Body of pancreas (tissue), 4 donors: ENCODE data around the gene PCDHB4. TPM values are rescaled to one million over a fixed set of nuclear protein-coding genes. Genes with fewer than 3 reads are reported as not detected.
"Not testable (repeated sequence)": the region's sequence is repeated elsewhere in the genome, so short reads cannot be mapped to it uniquely, and the experiment has no call there.

ENCODE experiments used
- ATAC-seq: fragments of 150-250 bp; one replicate; pipeline ENCODE4 v1.9.1; 2016
- DNase-seq, 4 donors: peaks; one replicate each; pipeline ENCODE4 v3.0.0-alpha.2; 2019
- H3K27ac ChIP-seq, 4 donors: fragments of 200-600 bp; sonication (generic); 1 replicate in 3 of 4; 2 replicates in 1 of 4; pipeline versions ENCODE4 v1.5.1 to v1.6.1; 2016 to 2019; ENCODE audit warnings: mild to moderate bottlenecking in 1 of 4, mixed read lengths in 1 of 4, moderate library complexity in 1 of 4
- H3K27me3 ChIP-seq, 2 donors: fragments of 200-600 bp; sonication (generic); one replicate each; pipeline ENCODE4 v1.6.0; 2016; ENCODE audit warnings: mild to moderate bottlenecking in 1 of 2
- H3K36me3 ChIP-seq, 2 donors: fragments of 200-600 bp; sonication (generic); replicated peaks in 1 of 2; 2 replicates each; pipeline ENCODE4 v1.5.1; 2016; ENCODE audit warnings: low read depth in 2 of 2; ENCODE audit not compliant: insufficient read depth in 1 of 2
- H3K4me1 ChIP-seq: fragments of 200-600 bp; sonication (generic); one replicate; pipeline ENCODE4 v1.6.0; 2016
- H3K4me3 ChIP-seq, 2 donors: fragments of 200-600 bp; sonication (generic); 1 replicate in 1 of 2; 2 replicates in 1 of 2; pipeline ENCODE4 v1.5.1; 2016 to 2019
- H3K9me3 ChIP-seq, 3 donors: fragments of 200-600 bp; sonication (generic); 1 replicate in 2 of 3; 2 replicates in 1 of 3; pipeline ENCODE4 v1.5.1; 2016
- POLR2A ChIP-seq, 3 donors: fragments of 450-650 bp; IDR thresholded peaks; one replicate each; pipeline ENCODE4 v1.6.1; 2016; ENCODE audit warnings: antibody characterized with exemption in 3 of 3, mild to moderate bottlenecking in 2 of 3
- WGBS, 2 donors: methylation state at CpG; one replicate each; pipeline ENCODE4 v1.1.5; 2017; 5-methylcytosine and 5-hydroxymethylcytosine counted together
- intact Hi-C: fragments of 100-400 bp; cut with DNase I; formaldehyde crosslinking; loops from one replicate; pipeline ENCODE4 v1.15.1; 2023
- total RNA-seq, 2 donors: library from RNA; depleted of rRNA; stranded (reverse); fragments of >200 nt; gene quantifications; one replicate each; pipeline ENCODE4 v1.1.0, GENCODE V29; 2016
- TF ChIP-seq, protein P1 (sequence below), 7 experiments: fragments of 450-650 bp in 4 of 7; fragments of 200-600 bp in 3 of 7; sonication (generic) in 3 of 7; IDR thresholded peaks; one replicate each; pipeline ENCODE4 v1.5.1; 2016 to 2019; ENCODE audit warnings: antibody characterized with exemption in 7 of 7

PCDHB4 gene
- total RNA-seq, 2 donors from 2014 or later: 1.6 to 3.3 TPM

DNA sequence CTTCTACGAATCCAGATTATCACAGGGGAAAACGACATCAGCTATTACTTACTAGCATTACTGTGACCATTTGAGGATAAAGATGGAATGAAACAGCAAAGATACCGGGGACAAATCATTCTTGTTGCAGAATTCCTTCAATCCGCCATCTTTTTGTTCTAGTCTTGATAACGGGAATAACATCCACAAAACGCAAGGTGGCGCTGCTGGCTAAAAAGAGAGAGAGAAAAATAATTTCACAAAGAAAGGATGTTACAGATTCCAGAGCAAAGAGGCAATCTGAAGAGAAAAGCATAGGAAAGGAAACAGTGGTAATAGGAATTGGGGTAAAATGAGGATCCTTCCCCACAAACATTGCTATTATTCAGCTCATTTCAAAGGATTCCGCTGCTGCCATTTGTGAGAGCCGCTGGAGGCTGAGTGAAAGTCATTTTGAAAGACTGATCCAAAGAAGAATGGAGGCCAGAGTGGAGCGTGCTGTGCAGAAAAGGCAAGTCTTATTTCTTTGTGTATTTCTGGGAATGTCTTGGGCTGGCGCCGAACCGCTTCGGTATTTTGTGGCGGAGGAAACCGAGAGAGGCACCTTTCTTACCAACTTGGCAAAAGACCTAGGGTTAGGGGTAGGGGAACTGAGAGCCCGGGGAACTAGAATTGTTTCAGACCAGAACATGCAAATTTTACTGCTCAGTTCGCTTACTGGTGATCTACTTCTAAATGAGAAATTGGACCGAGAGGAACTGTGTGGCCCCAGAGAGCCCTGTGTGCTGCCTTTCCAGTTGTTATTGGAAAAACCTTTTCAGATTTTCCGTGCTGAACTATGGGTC, 51.0 kb downstream of the PCDHB4 start, which contains the start of gene PCDHB7:
TSS of gene PCDHB7 (plus strand) at position 264 of the 824 bp plus-strand sequence. CDS start at position 456, 192 bp downstream.
- WGBS, 2 donors: 17 to 35% methylated on average over 20 of the region's 20 CpGs
- intact Hi-C loops: no loop called here
- Histone ChIP-seq H3K4me3 (no peak within 1 kb of the TSS), H3K27me3 (peaks cover 0 to 4% of the 10 kb centered on the region in 2 donors), H3K4me1 (no peaks in the 10 kb centered on the region), H3K9me3 (peaks cover 0 to 33% (median 10%) of the 10 kb centered on the region in 3 donors), H3K36me3 (no peaks in the 10 kb centered on the region), H3K27ac (no peak within 1 kb of the TSS)
- DNase-seq (no peak), ATAC-seq (no peak)
- TF ChIP-seq, protein P1, sequence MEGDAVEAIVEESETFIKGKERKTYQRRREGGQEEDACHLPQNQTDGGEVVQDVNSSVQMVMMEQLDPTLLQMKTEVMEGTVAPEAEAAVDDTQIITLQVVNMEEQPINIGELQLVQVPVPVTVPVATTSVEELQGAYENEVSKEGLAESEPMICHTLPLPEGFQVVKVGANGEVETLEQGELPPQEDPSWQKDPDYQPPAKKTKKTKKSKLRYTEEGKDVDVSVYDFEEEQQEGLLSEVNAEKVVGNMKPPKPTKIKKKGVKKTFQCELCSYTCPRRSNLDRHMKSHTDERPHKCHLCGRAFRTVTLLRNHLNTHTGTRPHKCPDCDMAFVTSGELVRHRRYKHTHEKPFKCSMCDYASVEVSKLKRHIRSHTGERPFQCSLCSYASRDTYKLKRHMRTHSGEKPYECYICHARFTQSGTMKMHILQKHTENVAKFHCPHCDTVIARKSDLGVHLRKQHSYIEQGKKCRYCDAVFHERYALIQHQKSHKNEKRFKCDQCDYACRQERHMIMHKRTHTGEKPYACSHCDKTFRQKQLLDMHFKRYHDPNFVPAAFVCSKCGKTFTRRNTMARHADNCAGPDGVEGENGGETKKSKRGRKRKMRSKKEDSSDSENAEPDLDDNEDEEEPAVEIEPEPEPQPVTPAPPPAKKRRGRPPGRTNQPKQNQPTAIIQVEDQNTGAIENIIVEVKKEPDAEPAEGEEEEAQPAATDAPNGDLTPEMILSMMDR (IDR thresholded peaks at IDR 0.05): peak in 3 of 7 experiments; percentile 13 to 29 (median 15)
- TF ChIP-seq POLR2A (IDR thresholded peaks at IDR 0.05): no peak

DNA sequence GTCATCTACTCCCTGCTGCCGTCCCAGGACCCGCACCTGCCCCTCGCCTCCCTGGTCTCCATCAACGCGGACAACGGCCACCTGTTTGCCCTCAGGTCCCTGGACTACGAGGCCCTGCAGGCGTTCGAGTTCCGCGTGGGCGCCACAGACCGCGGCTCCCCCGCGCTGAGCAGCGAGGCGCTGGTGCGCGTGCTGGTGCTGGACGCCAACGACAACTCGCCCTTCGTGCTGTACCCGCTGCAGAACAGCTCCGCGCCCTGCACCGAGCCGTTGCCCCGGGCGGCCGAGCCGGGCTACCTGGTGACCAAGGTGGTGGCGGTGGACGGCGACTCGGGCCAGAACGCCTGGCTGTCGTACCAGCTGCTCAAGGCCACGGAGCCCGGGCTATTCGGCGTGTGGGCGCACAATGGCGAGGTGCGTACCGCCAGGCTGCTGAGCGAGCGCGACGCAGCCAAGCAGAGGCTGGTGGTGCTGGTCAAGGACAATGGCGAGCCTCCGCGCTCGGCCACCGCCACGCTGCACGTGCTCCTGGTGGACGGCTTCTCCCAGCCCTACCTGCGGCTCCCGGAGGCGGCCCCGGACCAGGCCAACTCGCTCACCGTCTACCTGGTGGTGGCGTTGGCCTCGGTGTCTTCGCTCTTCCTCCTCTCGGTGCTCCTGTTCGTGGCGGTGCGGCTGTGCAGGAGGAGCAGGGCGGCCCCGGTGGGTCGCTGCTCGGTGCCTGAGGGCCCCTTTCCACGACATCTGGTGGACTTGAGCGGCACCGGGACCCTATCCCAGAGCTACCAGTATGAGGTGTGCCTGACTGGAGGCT, 52.9 kb downstream of the PCDHB4 start:
- H3K4me3 ChIP-seq, H3K27me3 ChIP-seq, H3K36me3 ChIP-seq, DNase-seq, intact Hi-C loops, H3K27ac ChIP-seq, H3K4me1 ChIP-seq, ATAC-seq: not testable (repeated sequence)
- H3K9me3 ChIP-seq: peaks cover 0 to 48% (median 10%) of the 10 kb centered on the region in 3 donors
- 30 to 42% methylated on average over 45 to 79 of the region's 79 CpGs for WGBS, 2 donors

Other genes with a start within 250 kb of the PCDHB4 start
- gene PCDHA12, start 246.5 kb upstream of the PCDHB4 start, total RNA-seq: 1 to 10 TPM; 3.6 to 3.9 TPM
- 1 to 10 TPM; 2.3 to 7.6 TPM for gene PCDHA13, start 239.7 kb upstream of the PCDHB4 start, total RNA-seq
- 1 to 10 TPM; 1.8 to 4.0 TPM for gene PCDHAC1, start 195.5 kb upstream of the PCDHB4 start, total RNA-seq
- gene PCDHAC2, start 155.3 kb upstream of the PCDHB4 start, total RNA-seq: 1 to 10 TPM; 1.6 to 2.3 TPM
- gene PCDHB1, start 70.4 kb upstream of the PCDHB4 start, total RNA-seq: under 1 TPM; 0.26 to 0.66 TPM
- gene PCDHB2, start 27.2 kb upstream of the PCDHB4 start, total RNA-seq: 1 to 10 TPM; 1.8 to 2.0 TPM
- 1 to 10 TPM; 1.3 to 1.8 TPM for gene PCDHB3, start 21.3 kb upstream of the PCDHB4 start, total RNA-seq
- gene PCDHB5, start 13.4 kb downstream of the PCDHB4 start, total RNA-seq: 10 to 100 TPM in 1 of 2 donors, 1 to 10 TPM in 1; 4.3 to 10.6 TPM
- 1 to 10 TPM in 1 of 2 donors, under 1 TPM in 1; 0.33 to 1.0 TPM for gene PCDHB6, start 28.2 kb downstream of the PCDHB4 start, total RNA-seq
- gene PCDHB7, start 50.8 kb downstream of the PCDHB4 start, total RNA-seq: under 1 TPM in 1 of 2 donors, not detected in 1; 0.52 TPM
- gene PCDHB8, start 56.0 kb downstream of the PCDHB4 start, total RNA-seq: under 1 TPM; 0.33 to 0.52 TPM
- gene PCDHB16, start 60.6 kb downstream of the PCDHB4 start, total RNA-seq: 1 to 10 TPM; 2.1 to 4.6 TPM
- gene PCDHB9, start 65.3 kb downstream of the PCDHB4 start, total RNA-seq: 10 to 100 TPM in 1 of 2 donors, under 1 TPM in 1; 0.78 to 19.8 TPM
- 1 to 10 TPM; 1.3 to 2.3 TPM for gene PCDHB10, start 70.5 kb downstream of the PCDHB4 start, total RNA-seq
- gene PCDHB11, start 77.8 kb downstream of the PCDHB4 start, total RNA-seq: 1 to 10 TPM; 4.4 to 4.9 TPM
- 1 to 10 TPM; 2.0 to 3.4 TPM for gene PCDHB12, start 86.9 kb downstream of the PCDHB4 start, total RNA-seq
- gene PCDHB13, start 92.1 kb downstream of the PCDHB4 start, total RNA-seq: 1 to 10 TPM; 6.5 to 7.6 TPM
- 1 to 10 TPM; 3.4 to 7.3 TPM for gene PCDHB14, start 101.5 kb downstream of the PCDHB4 start, total RNA-seq
- 1 to 10 TPM; 3.1 to 3.6 TPM for gene PCDHB15, start 123.6 kb downstream of the PCDHB4 start, total RNA-seq
- gene SLC25A2, start 182.2 kb downstream of the PCDHB4 start, total RNA-seq: not detected
- gene TAF7, start 199.0 kb downstream of the PCDHB4 start, total RNA-seq: 10 to 100 TPM; 28.7 to 32.2 TPM
- gene PCDHGA1, start 208.7 kb downstream of the PCDHB4 start, total RNA-seq: under 1 TPM; 0.33 to 0.78 TPM
- gene PCDHGA2, start 216.9 kb downstream of the PCDHB4 start, total RNA-seq: 1 to 10 TPM; 2.0 to 2.9 TPM
- gene PCDHGA3, start 222.0 kb downstream of the PCDHB4 start, total RNA-seq: 10 to 100 TPM in 1 of 2 donors, 1 to 10 TPM in 1; 4.2 to 11.2 TPM
- gene PCDHGB1, start 228.3 kb downstream of the PCDHB4 start, total RNA-seq: 1 to 10 TPM; 3.9 to 6.9 TPM
- 10 to 100 TPM in 1 of 2 donors, 1 to 10 TPM in 1; 6.7 to 10.9 TPM for gene PCDHGA4, start 233.2 kb downstream of the PCDHB4 start, total RNA-seq
- 1 to 10 TPM; 2.3 to 9.3 TPM for gene PCDHGB2, start 238.2 kb downstream of the PCDHB4 start, total RNA-seq
- gene PCDHGA5, start 242.3 kb downstream of the PCDHB4 start, total RNA-seq: 1 to 10 TPM; 5.6 to 6.0 TPM
- gene PCDHGB3, start 248.4 kb downstream of the PCDHB4 start, total RNA-seq: 10 to 100 TPM in 1 of 2 donors, 1 to 10 TPM in 1; 4.2 to 10.2 TPM